NCI-H1436 treated with DMSO at 0.1 percent for 48 hours (cell line): ENCODE results near the gene SRPRB.

Experiments used
- DNase-seq: peaks from one replicate; lab custom pipeline; 2025; lab: John Stamatoyannopoulos, UW

The SRPRB gene

DNA sequence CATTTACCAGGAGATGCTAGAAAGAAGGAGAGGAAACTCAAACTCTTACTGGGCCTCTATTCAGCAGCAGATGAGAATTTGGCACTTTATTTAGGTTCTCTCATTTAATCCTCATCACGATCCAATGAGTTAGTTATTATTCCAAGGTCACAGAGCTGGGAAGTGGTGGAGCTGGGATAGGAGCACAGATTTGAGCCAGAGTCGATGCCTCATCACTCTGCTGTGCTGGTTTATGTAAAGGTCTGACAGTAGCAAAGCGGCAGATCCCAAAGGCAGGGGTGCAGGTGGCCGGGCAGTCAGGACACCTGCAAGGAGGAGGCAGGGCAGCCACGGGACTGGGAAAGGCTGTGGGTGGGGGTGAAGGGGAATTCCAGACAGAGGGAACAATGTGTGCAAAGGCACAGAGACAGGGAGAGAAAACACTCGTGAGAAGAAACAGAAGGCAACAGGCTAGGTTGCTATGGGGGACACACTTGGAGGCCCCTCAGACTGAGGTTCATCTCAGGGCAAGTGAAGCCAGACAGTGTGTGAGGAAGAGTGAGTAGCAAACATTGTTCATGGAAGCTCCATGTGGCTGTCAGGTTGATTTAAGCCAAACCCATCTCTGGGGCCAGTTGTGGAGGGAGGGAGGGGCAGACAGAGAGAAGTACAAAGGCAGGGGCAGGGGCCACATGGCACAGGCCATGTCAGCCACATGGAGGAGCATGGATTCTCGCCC, 63.3 kb downstream of the SRPRB start:
- DNase-seq: no peak

DNA sequence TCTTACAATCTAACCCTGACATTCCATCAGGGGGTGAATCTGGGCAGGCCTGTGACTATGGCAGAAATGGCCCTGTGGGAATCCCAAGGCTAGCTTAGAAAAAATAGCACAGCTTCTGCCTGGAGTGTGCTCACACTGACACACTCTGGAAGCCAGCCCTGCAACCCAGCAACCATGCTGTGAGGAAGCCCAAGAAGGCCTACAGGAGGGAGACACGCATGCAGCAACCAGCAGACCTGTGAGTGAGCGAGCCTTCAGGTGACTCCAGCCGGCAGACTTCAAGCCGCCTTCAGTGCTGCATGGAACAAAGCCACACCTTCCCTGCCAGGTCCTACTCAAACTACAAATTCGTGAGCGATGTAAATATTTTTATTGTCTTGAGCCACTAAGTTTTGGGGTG, 64.0 kb downstream of the SRPRB start:
- DNase-seq: no peak

DNA sequence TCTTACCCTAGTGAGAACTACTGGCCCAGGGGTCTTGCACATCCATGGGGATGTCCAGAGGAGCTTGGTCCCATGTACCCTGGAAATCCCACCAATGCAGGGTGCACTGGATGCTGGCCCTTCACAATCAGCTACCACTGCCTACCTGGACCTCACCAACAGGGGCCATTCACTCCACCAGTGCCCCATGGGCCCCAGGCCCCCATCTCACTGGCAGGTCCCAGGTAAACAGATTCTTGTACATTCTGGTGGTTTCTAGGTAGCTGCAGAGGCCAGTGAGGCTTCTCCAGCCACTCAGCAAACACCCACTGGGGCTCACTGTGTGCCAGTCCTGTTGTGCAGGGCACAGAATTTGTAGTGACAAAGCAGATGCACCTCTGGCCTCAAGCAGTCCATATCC, 65.2 kb downstream of the SRPRB start:
- DNase-seq: no peak
